GM12878 (cell line): ENCODE data around the gene RBM18. TPM values are rescaled to one million over a fixed set of nuclear protein-coding genes. Genes with fewer than 3 reads are reported as not detected.

Source experiments
- ATAC-seq: fragments of 200-7000 bp; cut with Tn5 transposase; 3 replicates; pipeline ENCODE4 v1.9.1; 2020; ENCODE audit warnings: mild to moderate bottlenecking, moderate library complexity
- BruUV-seq: library from RNA; stranded (reverse); fragments of 400-500 nt; replicated peaks from 2 replicates; lab custom pipeline; 2021; lab: Mats Ljungman, UMichigan
- CTCF ChIA-PET: fragments of 300-600 bp; sonication (Branson Sonifier 250); formaldehyde crosslinking; extraction: SDS; loops from one replicate; lab custom pipeline; 2021; ENCODE audit warnings: inconsistent platforms; lab: Yijun Ruan, JAX
- POLR2A ChIA-PET: fragments of 350-600 bp; formaldehyde crosslinking; extraction: SDS; loops from one replicate; lab custom pipeline; 2021; ENCODE audit warnings: inconsistent platforms; lab: Charles Lee
- RAD21 ChIA-PET: fragments of 300-600 bp; sonication (Branson Sonifier 250); formaldehyde crosslinking; loops from one replicate; lab custom pipeline; 2023; ENCODE audit warnings: antibody characterized with exemption; ENCODE audit not compliant: unreplicated experiment; lab: Charles Lee
- SMC1A ChIA-PET: fragments of 300-600 bp; sonication (Branson Sonifier 250); formaldehyde crosslinking; loops from one replicate; lab custom pipeline; 2023; ENCODE audit not compliant: unreplicated experiment, uncharacterized antibody; lab: Charles Lee
- DNase-seq: peaks from one replicate; pipeline ENCODE4 v3.0.0-alpha.2; 2011; ENCODE audit warnings: low read depth, low spot score
- FAIRE-seq: peaks from 3 replicates; lab custom pipeline; 2011; peaks lifted over from hg19 to GRCh38; lab: Jason Lieb, UNC
- H2AFZ ChIP-seq: 2 replicates; pipeline ENCODE4 v1.6.0; 2011; ENCODE audit warnings: low read depth, low read length, control low read depth; ENCODE audit not compliant: control insufficient read depth
- H3K27ac ChIP-seq: 2 replicates; pipeline ENCODE4 v1.5.1; 2011; ENCODE audit warnings: control low read depth; ENCODE audit not compliant: control insufficient read depth, insufficient read depth
- H3K27me3 ChIP-seq, 2 experiments: replicated peaks in 1 of 2; 2 replicates each; pipeline versions ENCODE4 v1.6.0 to v1.6.1; 2011; ENCODE audit warnings: low read length in 1 of 2; ENCODE audit not compliant: control insufficient read depth in 2 of 2, insufficient read depth in 2 of 2
- H3K36me3 ChIP-seq, 2 experiments: 2 replicates each; pipeline ENCODE4 v1.5.1; 2011; ENCODE audit warnings: low read length in 1 of 2; ENCODE audit not compliant: control insufficient read depth in 2 of 2, insufficient read depth in 2 of 2
- H3K4me1 ChIP-seq: 2 replicates; pipeline ENCODE4 v1.6.1; 2011; ENCODE audit warnings: mild to moderate bottlenecking, low read length, moderate library complexity, mixed read lengths; ENCODE audit not compliant: control insufficient read depth, insufficient read depth
- H3K4me2 ChIP-seq: 2 replicates; pipeline ENCODE4 v1.6.0; 2011; ENCODE audit warnings: control low read depth; ENCODE audit not compliant: control insufficient read depth, insufficient read depth
- H3K4me3 ChIP-seq: fragments of 200-600 bp; sonication (generic); 2 replicates; pipeline ENCODE4 v1.5.1; 2016
- H3K79me2 ChIP-seq: 2 replicates; pipeline ENCODE4 v1.6.0; 2011; ENCODE audit warnings: low read length; ENCODE audit not compliant: control insufficient read depth, insufficient read depth
- H3K9ac ChIP-seq: 2 replicates; pipeline ENCODE4 v1.8.0; 2011; ENCODE audit warnings: low read length, control low read depth, mixed read lengths; ENCODE audit not compliant: control insufficient read depth, insufficient read depth
- H3K9me3 ChIP-seq: replicated peaks from 3 replicates; pipeline ENCODE4 v1.5.1; 2011; ENCODE audit warnings: mild to moderate bottlenecking, low read length; ENCODE audit not compliant: control insufficient read depth, insufficient read depth
- H4K20me1 ChIP-seq: 2 replicates; pipeline ENCODE4 v1.6.0; 2011; ENCODE audit not compliant: control insufficient read depth, insufficient read depth
- EGR1 ChIP-seq, 2 experiments: IDR thresholded peaks; 1 replicate in 1 of 2; 2 replicates in 1 of 2; pipeline ENCODE4 v1.6.1; 2011 to 2012; ENCODE audit warnings: low read depth in 2 of 2, low read length in 2 of 2, borderline replicate concordance in 1 of 2, mild to moderate bottlenecking in 1 of 2, moderate library complexity in 1 of 2
- HDAC2 ChIP-seq: fragments of 200-600 bp; sonication (generic); IDR thresholded peaks from 2 replicates; pipeline ENCODE4 v1.6.1; 2017
- HDAC6 ChIP-seq: fragments of 200-600 bp; sonication (generic); IDR thresholded peaks from one replicate; pipeline ENCODE4 v1.8.0; 2017; ENCODE audit warnings: antibody characterized with exemption; ENCODE audit not compliant: unreplicated experiment
- JUNB ChIP-seq: IDR thresholded peaks from 2 replicates; pipeline ENCODE4 v1.6.1; 2016; ENCODE audit warnings: antibody characterized with exemption, mild to moderate bottlenecking
- LARP7 ChIP-seq: fragments of 450-650 bp; IDR thresholded peaks from 2 replicates; pipeline ENCODE4 v1.6.1; 2017; ENCODE audit warnings: mild to moderate bottlenecking
- MXI1 ChIP-seq: fragments of 150-350 bp; IDR thresholded peaks from 2 replicates; pipeline ENCODE4 v1.6.1; 2011; ENCODE audit warnings: low read depth, mild to moderate bottlenecking, inconsistent platforms, low read length, improper control_type of control experiment
- NR2C1 ChIP-seq: fragments of 450-650 bp; IDR thresholded peaks from 2 replicates; pipeline ENCODE4 v1.6.1; 2017; ENCODE audit warnings: antibody characterized with exemption, mild to moderate bottlenecking, moderate library complexity
- RCOR1 ChIP-seq: conservative IDR thresholded peaks from 2 replicates; pipeline ENCODE4 v1.6.1; 2012; ENCODE audit warnings: low read depth, low read length, improper control_type of control experiment
- SUPT20H ChIP-seq: IDR thresholded peaks from 2 replicates; pipeline ENCODE4 v1.6.1; 2011; ENCODE audit warnings: low read depth, mild to moderate bottlenecking, low read length, moderate library complexity, borderline replicate concordance; ENCODE audit not compliant: control insufficient read depth
- TCF12 ChIP-seq: IDR thresholded peaks from 2 replicates; pipeline ENCODE4 v1.6.1; 2011; ENCODE audit warnings: low read depth, mild to moderate bottlenecking, low read length
- TCF3 ChIP-seq: IDR thresholded peaks from 2 replicates; pipeline ENCODE4 v1.6.1; 2012; ENCODE audit warnings: low read depth, mild to moderate bottlenecking, low read length, borderline replicate concordance; ENCODE audit not compliant: insufficient read depth
- TCF7 ChIP-seq: IDR thresholded peaks from 2 replicates; pipeline ENCODE4 v1.6.1; 2014; ENCODE audit warnings: antibody characterized with exemption, borderline replicate concordance
- ZBTB11 ChIP-seq: fragments of 450-650 bp; formaldehyde crosslinking; IDR thresholded peaks from 2 replicates; pipeline ENCODE4 v1.5.0; 2022; ENCODE audit warnings: mild to moderate bottlenecking, missing genetic modification characterization
- ZBTB40 ChIP-seq: fragments of 450-650 bp; IDR thresholded peaks from 2 replicates; pipeline ENCODE4 v1.6.1; 2016; ENCODE audit warnings: mild to moderate bottlenecking, moderate library complexity, borderline replicate concordance
- ZSCAN29 ChIP-seq: fragments of 450-650 bp; IDR thresholded peaks from 2 replicates; pipeline ENCODE4 v1.6.1; 2017; ENCODE audit warnings: mild to moderate bottlenecking, moderate library complexity
- WGBS: methylation state at CpG from one replicate; pipeline ENCODE4 v1.1.6; 2016; ENCODE audit warnings: low lambda C conversion rate; ENCODE audit not compliant: insufficient replicate concordance, insufficient coverage; ENCODE audit errors: missing lambda C conversion rate; 5-methylcytosine and 5-hydroxymethylcytosine counted together
- in situ Hi-C: fragments of 300-500 bp; cut with MboI; formaldehyde crosslinking; loops from 9 replicates; pipeline ENCODE4 v1.14.3; 2018; ENCODE audit warnings: mixed read lengths
- intact Hi-C: fragments of 100-400 bp; cut with micrococcal nuclease; formaldehyde crosslinking; loops from one replicate; pipeline ENCODE4 v1.14.2; 2022; ENCODE audit not compliant: unreplicated experiment
- polyA plus RNA-seq, 11 experiments: library from polyadenylated mRNA; depleted of rRNA in 4 of 11; unstranded in 6 of 11; stranded (reverse) in 5 of 11; fragments of >200 nt; fragmentation: Nextera tagmentation in 4 of 11; fragmentation: Illumina TruSeq in 1 of 11; extraction: Ambion mirVana in 4 of 11; extraction: Trizol in 1 of 11; gene quantifications; 1 replicate in 1 of 11; 2 replicates in 10 of 11; pipeline versions ENCODE4 v1.2.1 to v1.2.3, GENCODE V29; 2011 to 2016; ENCODE audit warnings: inconsistent platforms in 2 of 11, missing spikeins in 2 of 11, low read depth in 1 of 11
- total RNA-seq, 4 experiments: library from RNA; depleted of rRNA in 3 of 4; stranded (reverse); fragments of >200 nt in 3 of 4; fragmentation: Illumina TruSeq in 1 of 4; extraction: Trizol in 1 of 4; gene quantifications; 2 replicates each; pipeline versions ENCODE4 v1.2.1 to v1.2.3, GENCODE V29; 2013 to 2021

RBM18 gene
- total and polyA plus RNA-seq, 10 of the 15 experiments (the other 5 are each of a cell fraction or from before 2014, with no cell fraction given), result 6.4 to 46.8 (median 30.4) TPM

GRCh38 chr9:122214507-122214906 is 50.1 kb downstream of the RBM18 start (continued):
- TF ChIP-seq HDAC6, result no peak

GRCh38 chr9:122213589-122214413 is 50.8 kb downstream of the RBM18 start:
- CTCF ChIA-PET, result no interaction called here
- Histone ChIP-seq H3K27ac (no peak overlapping the region), H3K4me3 (no peak overlapping the region), H3K4me1 (no peaks in the 10 kb centered on the region), H3K27me3 (peaks cover 6 to 19% of the 10 kb centered on the region in 2 experiments), H3K9ac (no peak overlapping the region), H3K79me2 (no peaks in the 10 kb centered on the region), H3K36me3 (no peaks in the 10 kb centered on the region), H4K20me1 (0 out of 2 replicates have a peak, but pooled peaks cover 3% of the 10 kb centered on the region), H3K9me3 (no peaks in the 10 kb centered on the region), H3K4me2 (peak overlapping the region; percentile 27; the same call in 1 of the 2 replicates), H2AFZ (peak overlapping the region; percentile 4; the same call in 1 of the 2 replicates)
- in situ Hi-C loops, result no loop called here
- no peak for DNase-seq
- SMC1A ChIA-PET, result no interaction called here
- POLR2A ChIA-PET, result no interaction called here
- peak; percentile 32; the same call in 2 of the 3 replicates for ATAC-seq
- BruUV-seq, result no TSS peak
- no peak for FAIRE-seq
- WGBS, result 18% methylated on average over 63 of the region's 93 CpGs
- intact Hi-C loops, result no loop called here
- RAD21 ChIA-PET, result no interaction called here
- TF ChIP-seq ZSCAN29 (no peak), RCOR1 (no peak), SUPT20H (no peak), HDAC2 (no peak), NR2C1 (no peak), MXI1 (no peak), EGR1 (IDR thresholded peaks at IDR 0.05; ENCODE audit: borderline replicate concordance in 1 of 2, low read depth in 2 of 2, low read length in 2 of 2) (peak in 1 of 2 experiments; percentile 75; a peak in 2 of 3 replicates), ZBTB40 (no peak), LARP7 (no peak), TCF7 (no peak), ZBTB11 (CRISPR knock-in tag) (no peak), TCF3 (no peak), JUNB (no peak), TCF12 (0 out of 2 replicates have a peak, but pooled peaks have one; percentile 4)
